K562 (cell line): Measurements from ENCODE around the gene INTS13. TPM values are rescaled to one million over a fixed set of nuclear protein-coding genes. Genes with fewer than 3 reads are reported as not detected.

Experiments used
- ATF1 ChIP-seq, 2 experiments: fragments of 450-650 bp in 1 of 2; IDR thresholded peaks; 2 replicates each; pipeline ENCODE4 v1.6.1; 2016; ENCODE audit warnings: missing compliant biosample characterization in 1 of 2, missing genetic modification characterization in 1 of 2
- CHD1 ChIP-seq: fragments of 200-600 bp; sonication (generic); IDR thresholded peaks from one replicate; pipeline ENCODE4 v1.6.1; 2012; ENCODE audit warnings: mild to moderate bottlenecking, moderate library complexity, low read length, inconsistent platforms
- CTCF ChIP-seq, 3 experiments: IDR thresholded peaks in 2 of 3; conservative IDR thresholded peaks in 1 of 3; 2 replicates each; pipeline ENCODE4 v1.5.1; 2011 to 2012; ENCODE audit warnings: low read length in 3 of 3, mild to moderate bottlenecking in 3 of 3, control low read depth in 2 of 3, improper control_type of control experiment in 1 of 3, inconsistent platforms in 1 of 3, low read depth in 1 of 3, mixed read lengths in 1 of 3, moderate library complexity in 1 of 3; ENCODE audit not compliant: insufficient read depth in 2 of 3
- FOSL1 ChIP-seq: fragments of 200-800 bp; sonication (Bioruptor generic); conservative IDR thresholded peaks from 2 replicates; pipeline ENCODE4 v1.6.1; 2016; ENCODE audit warnings: missing genetic modification characterization, missing compliant biosample characterization
- JUND ChIP-seq, 2 experiments: IDR thresholded peaks; 2 replicates in 1 of 2; 3 replicates in 1 of 2; pipeline ENCODE4 v1.6.1; 2011; ENCODE audit warnings: borderline replicate concordance in 2 of 2, low read depth in 2 of 2, low read length in 2 of 2, improper control_type of control experiment in 1 of 2, missing biosample characterization in 1 of 2, missing genetic modification characterization in 1 of 2, missing genetic modification reagents in 1 of 2
- KLF16 ChIP-seq: IDR thresholded peaks from 2 replicates; pipeline ENCODE4 v1.6.1; 2016; ENCODE audit warnings: antibody characterized with exemption
- MIER1 ChIP-seq: fragments of 450-650 bp; IDR thresholded peaks from 2 replicates; pipeline ENCODE4 v1.6.1; 2016; ENCODE audit warnings: antibody characterized with exemption, mild to moderate bottlenecking, low read depth
- NKRF ChIP-seq: fragments of 450-650 bp; IDR thresholded peaks from 2 replicates; pipeline ENCODE4 v1.6.1; 2016; ENCODE audit warnings: borderline replicate concordance
- NR2C2 ChIP-seq, 2 experiments: fragments of 200-800 bp in 1 of 2; sonication (Bioruptor generic) in 1 of 2; sonication (generic) in 1 of 2; formaldehyde crosslinking in 1 of 2; IDR thresholded peaks; 2 replicates each; pipeline versions ENCODE4 v1.6.1 to v1.8.0; 2016 to 2022; ENCODE audit warnings: mild to moderate bottlenecking in 1 of 2, missing compliant biosample characterization in 1 of 2, missing genetic modification characterization in 1 of 2, missing genetic modification reagents in 1 of 2
- PHB ChIP-seq: fragments of 250-450 bp; sonication (Bioruptor Pico); IDR thresholded peaks from 2 replicates; pipeline ENCODE4 v1.5.0; 2021
- RBM17 ChIP-seq: fragments of 200-400 bp; formaldehyde crosslinking; IDR thresholded peaks from 2 replicates; pipeline ENCODE4 v1.6.1; 2017; ENCODE audit warnings: low read depth, mild to moderate bottlenecking, low read length, borderline replicate concordance
- SNAPC5 ChIP-seq: fragments of 250-450 bp; sonication (Bioruptor Pico); IDR thresholded peaks from 2 replicates; pipeline ENCODE4 v1.8.0; 2021; ENCODE audit warnings: moderate library complexity, mild to moderate bottlenecking, inconsistent platforms
- TAF9B ChIP-seq: fragments of 450-650 bp; IDR thresholded peaks from 2 replicates; pipeline ENCODE4 v1.6.1; 2018; ENCODE audit warnings: mild to moderate bottlenecking; ENCODE audit not compliant: partially characterized antibody
- ZNF224 ChIP-seq: sonication (generic); formaldehyde crosslinking; IDR thresholded peaks from 2 replicates; pipeline ENCODE4 v1.8.0; 2022; ENCODE audit warnings: mild to moderate bottlenecking, missing genetic modification reagents
- polyA plus RNA-seq, 8 experiments: library from polyadenylated mRNA; depleted of rRNA in 4 of 8; stranded (reverse) in 5 of 8; unstranded in 3 of 8; fragments of >200 nt; fragmentation: Nextera tagmentation in 2 of 8; fragmentation: Illumina TruSeq in 1 of 8; extraction: Ambion mirVana in 2 of 8; extraction: Trizol in 1 of 8; gene quantifications; 2 replicates each; pipeline versions ENCODE4 v1.2.1 to v1.2.3, GENCODE V29; 2011 to 2014; ENCODE audit warnings: inconsistent platforms in 1 of 8, missing spikeins in 1 of 8
- total RNA-seq, 7 experiments: library from RNA; depleted of rRNA in 6 of 7; stranded (reverse); fragments of >200 nt in 6 of 7; fragmentation: Illumina TruSeq in 2 of 7; extraction: Trizol in 2 of 7; gene quantifications; 2 replicates each; pipeline versions ENCODE4 v1.2.1 to v1.2.3, GENCODE V29; 2011 to 2021; ENCODE audit warnings: low replicate concordance in 1 of 7
- TF ChIP-seq, protein P1 (sequence below): sonication (generic); formaldehyde crosslinking; IDR thresholded peaks from 2 replicates; pipeline ENCODE4 v1.4.0; 2020; ENCODE audit warnings: mild to moderate bottlenecking, missing genetic modification reagents
- TF ChIP-seq, protein P2 (sequence below): fragments of 450-650 bp; IDR thresholded peaks from 2 replicates; pipeline ENCODE4 v1.6.1; 2016

INTS13 gene
- total and polyA plus RNA-seq, 9 of the 15 experiments (the other 6 are each of a cell fraction or from before 2014, with no cell fraction given), result 48.3 to 91.8 (median 78.1) TPM

DNA sequence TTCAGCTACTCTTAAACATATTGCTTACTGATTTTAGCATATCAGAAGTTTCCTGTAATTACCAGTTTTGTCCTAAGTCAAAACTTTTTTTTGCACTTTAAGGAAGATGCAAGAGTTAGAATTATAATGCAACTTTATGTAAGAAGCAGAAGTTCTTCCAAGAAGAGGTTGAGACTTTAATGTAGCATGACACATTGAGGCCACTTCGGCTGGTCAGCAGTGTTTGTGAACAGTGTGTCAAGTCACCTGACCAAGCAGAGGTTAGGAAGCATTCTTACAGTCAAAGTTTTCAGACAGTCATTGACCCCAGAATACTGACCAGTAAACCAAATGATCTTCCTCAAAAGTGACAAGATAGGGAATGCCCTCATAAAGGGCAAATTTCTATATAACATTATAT lies 15.7 kb upstream of the INTS13 start (continued):
- TF ChIP-seq, protein P1, sequence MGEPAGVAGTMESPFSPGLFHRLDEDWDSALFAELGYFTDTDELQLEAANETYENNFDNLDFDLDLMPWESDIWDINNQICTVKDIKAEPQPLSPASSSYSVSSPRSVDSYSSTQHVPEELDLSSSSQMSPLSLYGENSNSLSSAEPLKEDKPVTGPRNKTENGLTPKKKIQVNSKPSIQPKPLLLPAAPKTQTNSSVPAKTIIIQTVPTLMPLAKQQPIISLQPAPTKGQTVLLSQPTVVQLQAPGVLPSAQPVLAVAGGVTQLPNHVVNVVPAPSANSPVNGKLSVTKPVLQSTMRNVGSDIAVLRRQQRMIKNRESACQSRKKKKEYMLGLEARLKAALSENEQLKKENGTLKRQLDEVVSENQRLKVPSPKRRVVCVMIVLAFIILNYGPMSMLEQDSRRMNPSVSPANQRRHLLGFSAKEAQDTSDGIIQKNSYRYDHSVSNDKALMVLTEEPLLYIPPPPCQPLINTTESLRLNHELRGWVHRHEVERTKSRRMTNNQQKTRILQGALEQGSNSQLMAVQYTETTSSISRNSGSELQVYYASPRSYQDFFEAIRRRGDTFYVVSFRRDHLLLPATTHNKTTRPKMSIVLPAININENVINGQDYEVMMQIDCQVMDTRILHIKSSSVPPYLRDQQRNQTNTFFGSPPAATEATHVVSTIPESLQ (CRISPR knock-in tag), result no peak
- TF ChIP-seq ATF1 (CRISPR knock-in tag; IDR thresholded peaks at IDR 0.05) (no peak), ATF1 (tag; IDR thresholded peaks at IDR 0.05) (no peak), NR2C2 (CRISPR knock-in tag; IDR thresholded peaks at IDR 0.05) (no peak), NR2C2 (tag; IDR thresholded peaks at IDR 0.05) (peak; percentile 65; the same call in 1 of the 2 replicates), RBM17 (no peak), PHB (CRISPR knock-in tag) (no peak), CTCF (IDR thresholded peaks at IDR 0.05 in 2 of 3, conservative IDR thresholded peaks at IDR 0.05 in 1 of 3; ENCODE audit: insufficient read depth in 2 of 3, low read depth in 1 of 3, low read length in 3 of 3) (no peak), ZNF224 (no peak), JUND (IDR thresholded peaks at IDR 0.05; ENCODE audit: borderline replicate concordance, low read depth, low read length) (0 out of 2 replicates have a peak, but pooled peaks have one; percentile 7), JUND (tag; IDR thresholded peaks at IDR 0.05; ENCODE audit: borderline replicate concordance, low read depth, low read length) (no peak), KLF16 (no peak), SNAPC5 (CRISPR knock-in tag) (no peak), MIER1 (no peak), TAF9B (no peak), FOSL1 (tag) (peak; percentile 34; the same call in 1 of the 2 replicates), NKRF (no peak), CHD1 (no peak)
- TF ChIP-seq, protein P2, sequence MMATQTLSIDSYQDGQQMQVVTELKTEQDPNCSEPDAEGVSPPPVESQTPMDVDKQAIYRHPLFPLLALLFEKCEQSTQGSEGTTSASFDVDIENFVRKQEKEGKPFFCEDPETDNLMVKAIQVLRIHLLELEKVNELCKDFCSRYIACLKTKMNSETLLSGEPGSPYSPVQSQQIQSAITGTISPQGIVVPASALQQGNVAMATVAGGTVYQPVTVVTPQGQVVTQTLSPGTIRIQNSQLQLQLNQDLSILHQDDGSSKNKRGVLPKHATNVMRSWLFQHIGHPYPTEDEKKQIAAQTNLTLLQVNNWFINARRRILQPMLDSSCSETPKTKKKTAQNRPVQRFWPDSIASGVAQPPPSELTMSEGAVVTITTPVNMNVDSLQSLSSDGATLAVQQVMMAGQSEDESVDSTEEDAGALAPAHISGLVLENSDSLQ, result no peak
